Thymus (tissue), 2 donors: ENCODE data around the gene SLC22A7. TPM values are rescaled to one million over a fixed set of nuclear protein-coding genes. Genes with fewer than 3 reads are reported as not detected.

Experiments
- polyA plus RNA-seq: library from polyadenylated mRNA; stranded (reverse); fragments of 200-250 nt; gene quantifications from one replicate; pipeline ENCODE4 v1.2.3, GENCODE V29; 2013
- total RNA-seq: library from RNA; stranded (reverse); fragments of 120-200 nt; gene quantifications from one replicate; pipeline ENCODE4 v1.2.4, GENCODE V29; 2013
- donor health status: healthy.

The SLC22A7 gene
- total and polyA plus RNA-seq, 2 donors: 0.09 to 0.16 TPM

Other genes starting within 250 kb of the SLC22A7 start
- gene CUL7, start 244.4 kb upstream of the SLC22A7 start, total RNA-seq: 9.4 TPM
- gene CUL7, start 244.4 kb upstream of the SLC22A7 start, polyA plus RNA-seq: 5.5 TPM
- gene MRPL2, start 238.8 kb upstream of the SLC22A7 start, total RNA-seq: 28.0 TPM
- gene MRPL2, start 238.8 kb upstream of the SLC22A7 start, polyA plus RNA-seq: 49.9 TPM
- 20.3 TPM for gene KLC4, start 238.6 kb upstream of the SLC22A7 start, total RNA-seq
- 27.1 TPM for gene KLC4, start 238.6 kb upstream of the SLC22A7 start, polyA plus RNA-seq
- gene PTK7, start 221.9 kb upstream of the SLC22A7 start, total RNA-seq: 48.1 TPM
- 101 TPM for gene PTK7, start 221.9 kb upstream of the SLC22A7 start, polyA plus RNA-seq
- gene SRF, start 127.0 kb upstream of the SLC22A7 start, total RNA-seq: 18.1 TPM
- gene SRF, start 127.0 kb upstream of the SLC22A7 start, polyA plus RNA-seq: 25.5 TPM
- gene CUL9, start 116.1 kb upstream of the SLC22A7 start, total RNA-seq: 25.3 TPM
- gene CUL9, start 116.1 kb upstream of the SLC22A7 start, polyA plus RNA-seq: 119 TPM
- 58.9 TPM for gene DNPH1, start 68.8 kb upstream of the SLC22A7 start, total RNA-seq
- gene DNPH1, start 68.8 kb upstream of the SLC22A7 start, polyA plus RNA-seq: 46.7 TPM
- 0.05 TPM for gene TTBK1, start 54.8 kb upstream of the SLC22A7 start, total RNA-seq
- 0.09 TPM for gene TTBK1, start 54.8 kb upstream of the SLC22A7 start, polyA plus RNA-seq
- 0.61 TPM for gene CRIP3, start 10.6 kb downstream of the SLC22A7 start, total RNA-seq
- gene CRIP3, start 10.6 kb downstream of the SLC22A7 start, polyA plus RNA-seq: 11.0 TPM
- 8.0 TPM for gene ZNF318, start 71.4 kb downstream of the SLC22A7 start, total RNA-seq
- 9.2 TPM for gene ZNF318, start 71.4 kb downstream of the SLC22A7 start, polyA plus RNA-seq
- gene ABCC10, start 129.3 kb downstream of the SLC22A7 start, total RNA-seq: 8.9 TPM
- 47.6 TPM for gene ABCC10, start 129.3 kb downstream of the SLC22A7 start, polyA plus RNA-seq
- gene DLK2, start 157.3 kb downstream of the SLC22A7 start, total RNA-seq: 1.5 TPM
- gene DLK2, start 157.3 kb downstream of the SLC22A7 start, polyA plus RNA-seq: 10.0 TPM
- gene TJAP1, start 179.3 kb downstream of the SLC22A7 start, total RNA-seq: 10.1 TPM
- gene TJAP1, start 179.3 kb downstream of the SLC22A7 start, polyA plus RNA-seq: 32.1 TPM
- gene LRRC73, start 212.1 kb downstream of the SLC22A7 start, total RNA-seq: 0.09 TPM
- gene LRRC73, start 212.1 kb downstream of the SLC22A7 start, polyA plus RNA-seq: 0.11 TPM
- gene YIPF3, start 218.7 kb downstream of the SLC22A7 start, total RNA-seq: 47.1 TPM
- 62.0 TPM for gene YIPF3, start 218.7 kb downstream of the SLC22A7 start, polyA plus RNA-seq
- gene POLR1C, start 218.8 kb downstream of the SLC22A7 start, total RNA-seq: 23.9 TPM
- gene POLR1C, start 218.8 kb downstream of the SLC22A7 start, polyA plus RNA-seq: 28.5 TPM